CD4-positive, alpha-beta T cell (primary cell): Measurements from ENCODE around the gene PLEKHN1. TPM values are rescaled to one million over a fixed set of nuclear protein-coding genes. Genes with fewer than 3 reads are reported as not detected.

Experiments
- ATAC-seq: fragments of 200-7000 bp; cut with Tn5 transposase; one replicate; pipeline ENCODE4 v1.10.0; 2022; ENCODE audit warnings: mild to moderate bottlenecking; ENCODE audit not compliant: poor library complexity
- CTCF ChIA-PET: fragments of 350-600 bp; sonication (Branson Sonifier 250); formaldehyde crosslinking; loops from one replicate; lab custom pipeline; 2021; ENCODE audit warnings: antibody characterized with exemption, inconsistent platforms; lab: Charles Lee
- POLR2A ChIA-PET: fragments of 350-600 bp; sonication (Branson Sonifier 250); formaldehyde crosslinking; loops from one replicate; lab custom pipeline; 2021; ENCODE audit warnings: antibody characterized with exemption, inconsistent platforms; lab: Charles Lee
- DNase-seq, 14 experiments: peaks; one replicate each; pipeline ENCODE4 v3.0.0-alpha.2; 2013 to 2020; ENCODE audit warnings: mixed read lengths in 2 of 14
- H3K27ac ChIP-seq, 2 donors: one replicate each; pipeline versions ENCODE4 v1.5.1 to v1.7.0; 2013; ENCODE audit warnings: low read length in 2 of 2, low read depth in 1 of 2, mild to moderate bottlenecking in 1 of 2
- H3K27me3 ChIP-seq, 2 experiments: 1 replicate in 1 of 2; 2 replicates in 1 of 2; pipeline versions ENCODE4 v1.6.1 to v1.7.0; 2013; ENCODE audit warnings: low read length in 2 of 2, control low read depth in 1 of 2, mild to moderate bottlenecking in 1 of 2, moderate library complexity in 1 of 2; ENCODE audit not compliant: insufficient read depth in 2 of 2, control insufficient read depth in 1 of 2
- H3K36me3 ChIP-seq: one replicate; pipeline ENCODE4 v1.6.1; 2013; ENCODE audit warnings: low read length, control low read depth; ENCODE audit not compliant: insufficient read depth
- H3K4me1 ChIP-seq: one replicate; pipeline ENCODE4 v1.6.1; 2013; ENCODE audit warnings: low read length, control low read depth; ENCODE audit not compliant: insufficient read depth
- H3K4me3 ChIP-seq: one replicate; pipeline ENCODE4 v1.5.1; 2013; ENCODE audit warnings: mild to moderate bottlenecking, low read length, moderate library complexity
- H3K9me3 ChIP-seq, 2 experiments: 1 replicate in 1 of 2; 2 replicates in 1 of 2; pipeline versions ENCODE4 v1.6.1 to v1.7.0; 2013; ENCODE audit warnings: low read length in 2 of 2, mild to moderate bottlenecking in 2 of 2, control low read depth in 1 of 2, moderate library complexity in 1 of 2; ENCODE audit not compliant: control insufficient read depth in 1 of 2, insufficient read depth in 1 of 2
- H3K27ac Mint-ChIP-seq: one replicate; pipeline ENCODE4 v1.8.0; 2020; ENCODE audit warnings: mixed read lengths
- H3K27me3 Mint-ChIP-seq: one replicate; pipeline ENCODE4 v1.8.0; 2021; ENCODE audit warnings: mixed read lengths
- H3K36me3 Mint-ChIP-seq: one replicate; pipeline ENCODE4 v1.8.0; 2021; ENCODE audit warnings: low read depth, mixed read lengths
- H3K4me1 Mint-ChIP-seq: one replicate; pipeline ENCODE4 v1.8.0; 2021; ENCODE audit warnings: low read depth, mixed read lengths
- H3K4me3 Mint-ChIP-seq: one replicate; pipeline ENCODE4 v1.8.0; 2020; ENCODE audit warnings: mild to moderate bottlenecking, mixed read lengths
- H3K9me3 Mint-ChIP-seq: one replicate; pipeline ENCODE4 v1.8.0; 2020; ENCODE audit warnings: mixed read lengths
- intact Hi-C, 2 experiments: fragments of 100-400 bp; cut with DNase I in 1 of 2; cut with micrococcal nuclease in 1 of 2; formaldehyde crosslinking; loops; one replicate each; pipeline versions ENCODE4 v1.15.1 to v1.9.0; 2023 to 2025; cut with DNase I, micrococcal nuclease
- total RNA-seq, 174 experiments: library from RNA in 2 of 174; stranded (reverse) in 2 of 174; gene quantifications; one replicate each; pipeline ENCODE4 v1.2.3 and lab custom pipeline; 2021 to 2026
- TF ChIP-seq, protein P1 (sequence below): fragments of 200-600 bp; IDR thresholded peaks from one replicate; pipeline ENCODE4 v1.8.0; 2022; ENCODE audit warnings: antibody characterized with exemption, mild to moderate bottlenecking

The PLEKHN1 gene
- total RNA-seq, 2 experiments from 2014 or later = 0.69 to 0.95 TPM

DNA sequence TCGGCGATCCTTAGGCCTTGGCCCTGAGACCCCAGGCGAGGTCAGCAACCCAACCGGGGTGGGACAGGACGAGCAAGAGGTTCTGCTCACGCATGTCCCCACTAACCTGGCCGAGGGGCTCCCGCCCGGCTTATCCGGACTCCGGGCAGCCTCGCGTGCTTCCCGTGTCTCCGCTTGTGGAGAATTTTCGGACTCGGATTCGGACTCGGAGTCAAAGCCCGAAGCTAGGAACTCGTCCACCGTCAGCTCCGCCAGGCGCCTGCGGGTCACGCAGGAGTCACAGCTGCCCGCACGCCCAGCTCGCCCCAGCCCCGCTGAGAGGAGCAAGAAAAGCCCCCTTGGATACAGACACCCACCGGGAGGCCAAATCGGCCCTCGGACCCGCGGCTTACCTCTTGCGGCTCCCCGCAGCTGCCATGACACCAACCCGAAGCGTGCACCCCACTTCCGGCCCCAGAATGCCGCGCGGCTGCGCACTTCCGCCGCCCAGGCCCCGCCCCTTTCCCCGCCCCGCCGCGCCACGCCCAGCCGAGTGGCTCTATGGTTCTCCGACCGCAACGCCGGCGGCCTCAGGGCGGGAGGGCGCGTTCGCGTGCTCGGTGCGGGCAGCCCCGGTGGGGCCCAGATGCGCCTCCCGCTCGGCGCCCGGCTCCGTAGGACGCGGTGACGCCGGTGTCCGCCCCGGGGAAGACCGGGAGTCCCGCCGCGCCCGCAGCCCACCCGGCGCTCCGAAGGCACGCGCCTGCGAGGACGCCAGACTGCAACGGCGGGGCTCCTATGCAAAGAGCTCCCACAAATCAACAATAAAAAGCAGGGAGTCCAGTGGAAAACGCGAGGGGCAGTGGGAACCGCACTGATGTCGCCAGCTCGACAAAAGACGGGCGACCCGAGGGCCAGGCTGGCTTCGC is 7.2 kb upstream of the PLEKHN1 start, which contains the start of gene NOC2L:
NOC2L (minus strand) TSS at position 434 of the 908 bp plus-strand sequence; CDS start at position 418, 16 bp downstream.
- peaks cover 41% of the 10 kb centered on the region for H3K4me1 ChIP-seq
- Mint-ChIP-seq H3K27me3 (no peaks in the 10 kb centered on the region), H3K27ac (peak within 1 kb of the TSS; percentile 58), H3K36me3 (peaks cover 39% of the 10 kb centered on the region), H3K9me3 (no peaks in the 10 kb centered on the region), H3K4me1 (peaks cover 16% of the 10 kb centered on the region), H3K4me3 (peak within 1 kb of the TSS; percentile 90)
- CTCF ChIA-PET = interaction anchor here (0.7 to 1.5 kb wide), 3 partner anchors 25 to 90 kb away, joined by 3 to 6 read pairs (median 3); no protein-coding TSS in a partner anchor
- POLR2A ChIA-PET = interaction anchor here (0.5 to 1.4 kb wide), 5 partner anchors 21 to 416 kb away, joined by 3 to 6 read pairs (median 3); partner anchors contain the start of gene AURKAIP1
- TF ChIP-seq, protein P1, sequence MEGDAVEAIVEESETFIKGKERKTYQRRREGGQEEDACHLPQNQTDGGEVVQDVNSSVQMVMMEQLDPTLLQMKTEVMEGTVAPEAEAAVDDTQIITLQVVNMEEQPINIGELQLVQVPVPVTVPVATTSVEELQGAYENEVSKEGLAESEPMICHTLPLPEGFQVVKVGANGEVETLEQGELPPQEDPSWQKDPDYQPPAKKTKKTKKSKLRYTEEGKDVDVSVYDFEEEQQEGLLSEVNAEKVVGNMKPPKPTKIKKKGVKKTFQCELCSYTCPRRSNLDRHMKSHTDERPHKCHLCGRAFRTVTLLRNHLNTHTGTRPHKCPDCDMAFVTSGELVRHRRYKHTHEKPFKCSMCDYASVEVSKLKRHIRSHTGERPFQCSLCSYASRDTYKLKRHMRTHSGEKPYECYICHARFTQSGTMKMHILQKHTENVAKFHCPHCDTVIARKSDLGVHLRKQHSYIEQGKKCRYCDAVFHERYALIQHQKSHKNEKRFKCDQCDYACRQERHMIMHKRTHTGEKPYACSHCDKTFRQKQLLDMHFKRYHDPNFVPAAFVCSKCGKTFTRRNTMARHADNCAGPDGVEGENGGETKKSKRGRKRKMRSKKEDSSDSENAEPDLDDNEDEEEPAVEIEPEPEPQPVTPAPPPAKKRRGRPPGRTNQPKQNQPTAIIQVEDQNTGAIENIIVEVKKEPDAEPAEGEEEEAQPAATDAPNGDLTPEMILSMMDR = no peak
- H3K9me3 ChIP-seq = no peaks in the 10 kb centered on the region
- DNase-seq = peak; percentile 88 to 99 (median 97)
- intact Hi-C loops = loop anchor here in 1 of 2 experiments (5.0 kb wide), 1 partner anchor 52 kb away; no protein-coding TSS in a partner anchor
- H3K4me3 ChIP-seq = peak within 1 kb of the TSS; percentile 95
- peak within 1 kb of the TSS; percentile 47 to 72 for H3K27ac ChIP-seq
- no peaks in the 10 kb centered on the region for H3K27me3 ChIP-seq
- peak; percentile 84 for ATAC-seq
- peaks cover 33% of the 10 kb centered on the region for H3K36me3 ChIP-seq

DNA sequence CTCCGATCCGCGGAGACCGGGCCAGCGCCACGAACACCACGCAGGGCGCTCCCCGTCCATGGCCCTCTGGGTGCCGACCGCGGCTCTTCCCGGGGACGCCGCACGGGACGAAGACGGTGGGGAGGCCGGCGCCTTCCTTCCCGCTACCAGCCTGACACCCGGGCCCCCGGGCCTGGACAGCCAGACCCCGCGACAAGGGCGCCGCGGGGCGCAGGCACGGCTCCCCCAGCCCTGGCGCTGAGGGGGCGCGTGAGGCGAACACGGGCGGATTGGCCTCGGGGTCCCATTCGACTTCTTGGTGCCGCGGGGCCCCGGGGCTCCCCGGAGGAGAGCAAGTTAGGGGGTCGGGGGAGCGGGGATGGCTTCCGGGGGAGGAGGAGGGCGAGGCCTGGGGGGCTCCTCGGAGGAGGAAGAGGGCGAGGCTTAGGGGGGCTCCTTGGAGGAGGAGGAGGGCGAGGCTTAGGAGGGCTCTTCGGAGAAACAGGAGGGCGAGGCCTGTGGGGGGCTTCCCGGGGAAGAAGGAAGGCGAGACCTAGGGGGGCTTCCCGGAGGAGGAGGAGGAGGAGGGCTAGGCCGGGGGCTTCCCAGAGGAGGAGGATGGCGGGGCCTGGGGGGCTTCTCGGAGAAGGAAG is 6.4 kb upstream of the PLEKHN1 start:
- intact Hi-C loops = loop anchor here in 1 of 2 experiments (5.0 kb wide), 1 partner anchor 53 kb away; no protein-coding TSS in a partner anchor
- H3K9me3 Mint-ChIP-seq = no peaks in the 10 kb centered on the region

More for the DNA sequence above, 6.4 kb upstream of the PLEKHN1 start:
- H3K27ac Mint-ChIP-seq = no peak overlapping the region
- H3K27me3 ChIP-seq = no peaks in the 10 kb centered on the region
- peaks cover 41% of the 10 kb centered on the region for H3K4me1 ChIP-seq
- H3K27ac ChIP-seq = no peak overlapping the region
- peaks cover 25% of the 10 kb centered on the region for H3K36me3 ChIP-seq
- peak overlapping the region; percentile 57 for H3K4me3 ChIP-seq
- TF ChIP-seq, protein P1 = no peak
- H3K36me3 Mint-ChIP-seq = peaks cover 32% of the 10 kb centered on the region
- peaks cover 16% of the 10 kb centered on the region for H3K4me1 Mint-ChIP-seq
- ChIA-PET POLR2A (interaction anchor here (1.4 kb wide), 1 partner anchor 271 kb away, joined by 4 read pairs; no protein-coding TSS in a partner anchor), CTCF (interaction anchor here (1.4 to 1.5 kb wide), 2 partner anchors 55 to 90 kb away, joined by 3 to 6 read pairs; no protein-coding TSS in a partner anchor)
- peak; percentile 16 for ATAC-seq
- H3K4me3 Mint-ChIP-seq = peak overlapping the region; percentile 90
- no peaks in the 10 kb centered on the region for H3K9me3 ChIP-seq
- no peaks in the 10 kb centered on the region for H3K27me3 Mint-ChIP-seq
- peak in 1 of 14 experiments; percentile 26 for DNase-seq
